Sciatic nerve (tissue), 2 donors: ENCODE measurements around the gene SYPL2. TPM values are rescaled to one million over a fixed set of nuclear protein-coding genes. Genes with fewer than 3 reads are reported as not detected.
A peak's percentile ranks its signal among the peaks of the same experiment; 100 is the strongest.
"Not testable (repeated sequence)": the region's sequence is repeated elsewhere in the genome, so short reads cannot be mapped to it uniquely, and the experiment has no call there.

Experiments used
- ATAC-seq: fragments of 200-7000 bp; cut with Tn5 transposase; one replicate; pipeline ENCODE4 v1.9.1; 2020; ENCODE audit warnings: mild to moderate bottlenecking, moderate library complexity
- DNase-seq: peaks from one replicate; pipeline ENCODE4 v3.0.0-alpha.2; 2020; ENCODE audit warnings: low spot score
- intact Hi-C: fragments of 100-400 bp; cut with DNase I; formaldehyde crosslinking; loops from one replicate; pipeline ENCODE4 v1.14.2; 2022
- total RNA-seq: library from RNA; stranded (reverse); fragmentation: NEBNext Ultra II Directional; extraction: Animal tissue kit (Norgen Biotek cat#: 25700); gene quantifications from one replicate; pipeline ENCODE4 v1.2.1, GENCODE V29; 2021
- donor health status: DM: no; HTN: no; CAD: no.
- donor health status: DM: no; HTN: no; CAD: no.

The SYPL2 gene
- total RNA-seq, 1 donor from 2014 or later: 4.2 TPM

GRCh38 chr1:109467301-109467777, 993 bp downstream of the SYPL2 start:
- intact Hi-C loops: no loop called here
- no peak for DNase-seq
- peak; percentile 21 for ATAC-seq

DNA sequence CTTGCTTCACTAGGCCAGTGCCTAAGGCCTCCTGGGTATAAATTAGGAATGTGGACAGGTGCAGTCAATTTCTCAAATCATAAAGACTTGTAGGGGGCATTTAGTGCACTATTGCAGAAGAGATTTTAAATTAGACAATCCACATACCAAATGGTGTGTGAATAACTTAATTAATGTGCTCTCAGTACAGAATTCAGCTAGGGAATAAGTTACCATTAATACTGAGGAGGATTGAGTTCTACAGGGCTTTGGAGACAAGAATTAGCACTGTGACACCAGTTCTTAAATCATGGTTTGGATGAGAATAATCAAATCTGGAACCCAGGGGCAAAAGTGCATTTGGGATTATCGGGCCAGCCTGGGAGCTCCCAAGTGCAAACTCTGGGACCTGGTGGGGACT, 1.7 kb downstream of the SYPL2 start:
- DNase-seq (no peak), ATAC-seq (no peak)
- intact Hi-C loops: no loop called here

GRCh38 chr1:109468903-109469302, 2.6 kb downstream of the SYPL2 start:
- ATAC-seq (no peak), DNase-seq (no peak)
- intact Hi-C loops: no loop called here

GRCh38 chr1:109470245-109470644, 3.9 kb downstream of the SYPL2 start:
- DNase-seq (no peak), ATAC-seq (no peak)
- intact Hi-C loops: no loop called here

DNA sequence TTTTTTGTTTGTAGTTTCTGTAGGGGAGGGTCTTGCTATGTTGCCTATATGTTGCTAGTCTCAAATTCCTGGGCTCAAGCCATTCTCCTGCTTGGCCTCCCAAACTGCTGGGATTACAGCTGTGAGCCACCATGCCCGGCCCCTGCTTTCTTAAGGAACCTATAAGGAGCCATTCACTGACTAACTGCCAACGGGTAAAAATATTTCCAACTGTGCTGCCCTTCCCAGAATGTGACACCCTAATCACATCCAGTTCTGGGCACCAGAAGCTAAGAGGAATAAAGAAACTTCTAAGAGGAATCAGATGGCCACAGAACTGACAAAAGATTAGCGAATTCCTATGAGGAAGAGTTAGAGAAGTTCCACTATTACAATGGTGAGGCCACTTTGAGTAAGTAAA, 6.4 kb downstream of the SYPL2 start:
- ATAC-seq: no peak
- intact Hi-C loops: loop anchor here (1.0 kb wide), 1 partner anchor 22 kb away; no protein-coding TSS in a partner anchor
- no peak for DNase-seq

DNA sequence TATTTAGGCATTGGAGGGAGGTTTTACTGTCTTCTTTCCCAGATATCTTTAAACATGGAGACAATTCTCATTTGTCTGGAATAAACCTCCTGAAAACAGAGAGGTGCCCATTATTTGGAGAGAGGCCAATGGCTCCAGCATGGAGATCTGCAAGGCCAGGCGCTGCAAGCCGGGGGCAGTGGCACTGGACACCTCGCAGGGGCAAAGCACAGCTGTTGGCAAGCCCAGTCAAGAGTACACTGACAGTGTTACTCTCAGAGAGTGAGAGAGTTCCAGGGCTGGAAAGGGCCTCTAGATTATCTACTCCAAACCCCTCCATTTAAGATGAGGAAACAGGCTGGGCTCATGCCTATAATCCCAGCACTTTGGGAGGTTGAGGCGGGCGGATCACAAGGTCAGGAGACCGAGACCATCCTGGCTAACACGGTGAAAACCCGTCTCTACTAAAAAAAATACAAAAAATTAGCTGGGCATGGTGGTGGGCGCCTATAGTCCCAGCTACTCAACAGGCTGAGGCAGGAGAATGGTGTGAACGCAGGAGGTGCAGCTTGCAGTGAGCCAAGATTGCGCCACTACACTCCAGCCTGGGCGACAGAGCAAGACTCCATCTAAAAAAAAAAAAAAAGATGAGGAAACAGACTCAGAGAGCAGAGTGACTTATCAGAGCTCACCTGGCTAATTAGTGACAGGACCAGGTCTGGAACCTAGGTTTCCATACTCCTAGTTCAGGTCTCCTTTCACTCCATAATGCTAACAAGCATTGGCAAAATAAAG, 7.1 kb downstream of the SYPL2 start:
- DNase-seq, intact Hi-C loops, ATAC-seq: not testable (repeated sequence)

DNA sequence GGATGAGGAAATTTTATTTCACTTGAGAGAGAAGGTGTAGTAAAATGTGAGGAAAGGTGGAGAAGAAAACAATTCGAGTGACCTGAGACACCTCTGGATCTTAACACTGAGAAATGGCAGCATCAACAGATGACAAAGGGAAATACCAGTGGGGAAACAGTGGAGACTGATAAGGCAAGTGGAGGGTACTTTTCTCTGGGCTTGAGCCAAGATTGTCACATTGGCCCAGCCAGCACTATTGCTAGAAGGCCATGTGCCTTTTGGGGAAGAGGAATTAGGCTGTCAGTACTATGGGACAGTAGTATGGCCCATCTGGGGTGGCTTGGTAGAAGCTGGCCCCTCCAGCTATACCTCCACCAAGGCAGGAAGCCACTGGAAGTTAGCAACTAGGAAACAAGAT, 8.4 kb downstream of the SYPL2 start:
- DNase-seq: no peak
- ATAC-seq: no peak
- intact Hi-C loops: no loop called here

GRCh38 chr1:109475261-109475660, 8.9 kb downstream of the SYPL2 start:
- ATAC-seq: no peak
- intact Hi-C loops: no loop called here
- DNase-seq: no peak

GRCh38 chr1:109476825-109477224, 10.5 kb downstream of the SYPL2 start:
- DNase-seq: no peak
- no peak for ATAC-seq
- intact Hi-C loops: no loop called here

GRCh38 chr1:109477821-109478220, 11.5 kb downstream of the SYPL2 start:
- ATAC-seq (no peak), DNase-seq (no peak)
- intact Hi-C loops: no loop called here

- ATAC-seq: no peak
- no peak for DNase-seq
- intact Hi-C loops: no loop called here
These were observed 12.5 kb downstream of the SYPL2 start for GRCh38 chr1:109478806-109479205.

GRCh38 chr1:109479311-109479710, 13.0 kb downstream of the SYPL2 start:
- intact Hi-C loops: no loop called here
- DNase-seq: no peak
- no peak for ATAC-seq

GRCh38 chr1:109479901-109480300, 13.6 kb downstream of the SYPL2 start:
- ATAC-seq: no peak
- DNase-seq: no peak
- intact Hi-C loops: no loop called here

GRCh38 chr1:109481646-109482045, 15.3 kb downstream of the SYPL2 start:
- DNase-seq (no peak), ATAC-seq (no peak)
- intact Hi-C loops: no loop called here

- DNase-seq (no peak), ATAC-seq (no peak)
- intact Hi-C loops: no loop called here
These were observed 15.9 kb downstream of the SYPL2 start for GRCh38 chr1:109482242-109482641.

DNA sequence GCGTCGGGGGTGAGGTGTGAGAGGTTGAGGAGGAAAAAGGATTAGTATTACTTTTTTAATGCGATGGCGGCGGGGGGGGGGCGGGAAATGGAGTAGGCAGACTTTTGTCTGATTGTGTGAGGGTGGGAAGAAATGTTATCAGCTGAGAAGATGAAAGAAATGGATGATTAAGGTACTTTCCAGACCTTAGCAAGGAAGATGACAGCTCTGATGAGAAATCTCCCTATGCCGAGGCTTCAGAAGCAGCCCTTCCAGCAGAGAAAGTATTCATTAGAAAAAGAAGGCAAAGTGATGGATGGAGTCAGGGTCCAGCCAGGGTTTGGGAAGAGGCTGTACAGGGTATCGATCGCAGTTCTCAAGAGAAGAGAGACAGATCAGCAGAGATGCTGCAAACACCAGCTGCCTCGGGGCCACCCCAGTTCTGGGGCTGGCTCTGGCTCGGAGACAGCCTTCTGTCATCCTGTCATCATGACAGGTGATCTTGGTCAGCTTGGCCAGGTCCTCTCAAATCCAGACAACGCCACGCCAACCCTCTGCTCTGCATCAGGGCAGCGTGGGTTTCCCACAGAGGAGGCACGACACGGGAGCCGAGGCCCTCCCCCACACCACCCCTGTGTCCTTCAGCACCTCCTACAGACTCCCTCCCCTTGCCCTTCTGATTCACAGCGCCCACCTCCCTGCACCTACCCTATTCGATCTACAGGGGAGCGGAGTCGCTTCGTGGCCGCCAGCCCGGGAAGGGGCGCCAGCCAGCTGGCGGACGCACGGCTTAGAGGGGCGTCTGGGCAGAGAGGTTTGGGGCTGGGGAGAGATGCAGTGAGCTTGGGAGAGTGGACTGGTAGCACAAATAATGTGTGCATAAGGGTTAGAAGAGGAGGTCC, 16.7 kb downstream of the SYPL2 start:
- ATAC-seq (peak; percentile 57), DNase-seq (peak; percentile 74)
- intact Hi-C loops: no loop called here

- ATAC-seq (peak; percentile 90), DNase-seq (peak; percentile 95)
- intact Hi-C loops: no loop called here
These were observed 17.5 kb downstream of the SYPL2 start, which contains the start of gene ATXN7L2 for GRCh38 chr1:109483672-109484518. Gene ATXN7L2, plus strand, starts transcription at chr1:109483905. Its CDS starts 49 bp downstream, at chr1:109483954.

DNA sequence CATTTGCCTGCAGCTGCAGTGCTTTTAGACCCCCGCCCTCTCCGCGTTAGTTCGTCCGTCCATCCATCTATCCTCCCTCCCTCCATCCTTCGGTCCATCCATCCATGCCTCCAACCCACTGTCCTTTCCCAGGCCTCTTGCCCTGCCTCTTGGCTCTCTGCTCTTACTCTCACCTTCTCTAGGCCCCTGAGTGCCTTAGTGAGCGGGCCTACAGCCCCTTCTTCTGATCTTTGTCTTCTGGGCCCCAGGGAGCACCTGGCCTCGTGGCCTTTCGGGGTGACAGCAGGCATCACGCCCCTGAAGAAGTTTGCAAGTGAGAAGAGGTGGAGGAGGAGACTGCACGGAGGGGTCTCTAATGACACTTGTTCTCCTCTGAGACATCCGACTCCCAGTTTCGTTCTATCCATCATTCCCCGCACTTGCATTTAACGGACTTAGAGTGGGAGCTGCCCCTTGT, 18.2 kb downstream of the SYPL2 start:
- no peak for DNase-seq
- peak; percentile 0 for ATAC-seq
- intact Hi-C loops: no loop called here

DNA sequence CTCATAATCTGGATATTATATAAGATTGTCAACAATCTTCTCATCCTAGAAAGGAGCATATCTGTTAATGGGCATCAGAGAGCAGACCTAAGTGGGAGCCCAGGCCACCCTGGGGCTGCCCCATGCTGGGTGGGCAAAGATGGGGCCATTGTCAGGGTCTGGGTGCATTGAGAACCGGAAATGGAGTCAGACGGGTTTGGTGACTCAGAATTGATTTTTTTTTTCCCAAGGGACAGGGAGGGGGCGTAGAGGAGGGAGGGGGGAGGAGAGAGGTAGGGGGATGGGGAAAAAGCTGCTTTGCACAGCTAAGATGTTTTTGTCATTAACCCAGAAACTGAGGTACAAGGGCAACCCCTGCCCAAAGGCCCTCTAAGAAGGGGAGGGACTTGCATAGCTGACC, 18.7 kb downstream of the SYPL2 start:
- DNase-seq: no peak
- intact Hi-C loops: no loop called here
- no peak for ATAC-seq
